Measurements from ENCODE around the gene CEP85L. TPM values are rescaled to one million over a fixed set of nuclear protein-coding genes. Genes with fewer than 3 reads are reported as not detected.

The CEP85L gene
- total RNA-seq, 1 donor from 2014 or later: 3.3 TPM

DNA sequence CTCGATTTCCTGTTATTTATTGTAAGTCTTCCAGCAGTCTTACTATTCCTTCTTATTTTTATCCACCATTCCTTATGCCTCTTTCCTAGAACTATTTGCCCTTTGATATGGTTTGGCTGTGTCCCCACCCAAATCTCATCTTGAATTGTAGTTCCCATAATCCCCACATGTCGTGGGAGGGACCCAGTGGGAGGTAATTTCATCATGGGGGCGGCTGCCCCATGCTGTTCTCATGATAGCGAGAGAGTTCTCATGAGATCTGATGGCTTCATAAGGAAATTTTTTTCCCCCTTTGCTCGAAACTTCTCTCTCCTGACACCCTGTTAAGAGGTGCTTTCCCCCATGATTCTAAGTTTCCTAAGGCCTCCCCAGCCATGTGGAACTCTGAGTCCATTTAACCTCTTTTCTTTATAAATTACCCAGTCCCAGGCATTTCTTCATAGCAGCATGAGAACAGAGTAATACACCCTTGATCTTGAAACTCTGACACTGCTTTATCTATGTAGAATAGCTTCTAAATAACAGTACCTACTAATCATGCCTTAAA, 54.5 kb downstream of the CEP85L start:
- no peak for TF ChIP-seq CTCF (conservative IDR thresholded peaks at IDR 0.05; ENCODE audit: low read depth, low read length)
- no peak for DNase-seq (ENCODE audit: low read depth)

GRCh38 chr6:118594877-118595276, 56.5 kb downstream of the CEP85L start:
- TF ChIP-seq CTCF (conservative IDR thresholded peaks at IDR 0.05; ENCODE audit: low read depth, low read length): no peak
- no peak for DNase-seq (ENCODE audit: low read depth)
- H3K4me3 ChIP-seq (ENCODE audit: low read depth, low read length): no peak overlapping the region

More for the DNA sequence above, 54.5 kb downstream of the CEP85L start:
- H3K4me3 ChIP-seq (ENCODE audit: low read depth, low read length): no peak overlapping the region

DNA sequence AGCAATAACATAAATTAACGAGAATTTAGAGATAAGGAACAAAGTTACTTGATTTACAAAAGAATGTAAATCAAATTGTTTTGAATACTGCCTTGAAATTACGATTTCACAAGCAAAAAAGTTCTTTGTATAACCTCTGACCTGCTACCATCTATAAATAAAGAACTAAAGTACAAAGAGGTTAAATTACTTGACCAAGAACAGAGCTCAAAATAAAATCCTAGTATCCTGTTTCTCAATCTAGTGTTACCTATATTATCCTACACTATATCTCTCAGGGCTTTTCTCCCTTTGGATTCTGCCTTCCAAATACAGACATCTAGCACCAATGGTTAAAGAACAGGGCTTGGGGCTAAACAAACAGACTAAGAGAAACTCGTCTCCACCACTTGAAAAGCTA, 59.5 kb downstream of the CEP85L start:
- no peak for DNase-seq (ENCODE audit: low read depth)
- no peak for TF ChIP-seq CTCF (conservative IDR thresholded peaks at IDR 0.05; ENCODE audit: low read depth, low read length)
- H3K4me3 ChIP-seq (ENCODE audit: low read depth, low read length): no peak overlapping the region

- H3K4me3 ChIP-seq (ENCODE audit: low read depth, low read length): no peak overlapping the region
- no peak for TF ChIP-seq CTCF (conservative IDR thresholded peaks at IDR 0.05; ENCODE audit: low read depth, low read length)
- no peak for DNase-seq (ENCODE audit: low read depth)
Observed at GRCh38 chr6:118589649-118590365, 61.6 kb downstream of the CEP85L start.

GRCh38 chr6:118589186-118589585, 62.2 kb downstream of the CEP85L start:
- DNase-seq (ENCODE audit: low read depth): no peak
- no peak overlapping the region for H3K4me3 ChIP-seq (ENCODE audit: low read depth, low read length)
- no peak for TF ChIP-seq CTCF (conservative IDR thresholded peaks at IDR 0.05; ENCODE audit: low read depth, low read length)

- no peak for DNase-seq (ENCODE audit: low read depth)
- H3K4me3 ChIP-seq (ENCODE audit: low read depth, low read length): no peak overlapping the region
- no peak for TF ChIP-seq CTCF (conservative IDR thresholded peaks at IDR 0.05; ENCODE audit: low read depth, low read length)
Observed at GRCh38 chr6:118588626-118589025, 62.8 kb downstream of the CEP85L start.

Measured in epithelial cell of proximal tubule (primary cell).